GM21528 (cell line): ENCODE measurements around the gene PPFIBP1.
"Not testable (repeated sequence)": the region's sequence is repeated elsewhere in the genome, so short reads cannot be mapped to it uniquely, and the experiment has no call there.

Source experiments
- ATAC-seq: cut with Tn5 transposase; IDR thresholded peaks from one replicate; pipeline ENCODE4 v1.9.1; 2021; ENCODE audit warnings: mild to moderate bottlenecking, moderate library complexity; ENCODE audit not compliant: unreplicated experiment, low FRiP score

The PPFIBP1 gene

DNA sequence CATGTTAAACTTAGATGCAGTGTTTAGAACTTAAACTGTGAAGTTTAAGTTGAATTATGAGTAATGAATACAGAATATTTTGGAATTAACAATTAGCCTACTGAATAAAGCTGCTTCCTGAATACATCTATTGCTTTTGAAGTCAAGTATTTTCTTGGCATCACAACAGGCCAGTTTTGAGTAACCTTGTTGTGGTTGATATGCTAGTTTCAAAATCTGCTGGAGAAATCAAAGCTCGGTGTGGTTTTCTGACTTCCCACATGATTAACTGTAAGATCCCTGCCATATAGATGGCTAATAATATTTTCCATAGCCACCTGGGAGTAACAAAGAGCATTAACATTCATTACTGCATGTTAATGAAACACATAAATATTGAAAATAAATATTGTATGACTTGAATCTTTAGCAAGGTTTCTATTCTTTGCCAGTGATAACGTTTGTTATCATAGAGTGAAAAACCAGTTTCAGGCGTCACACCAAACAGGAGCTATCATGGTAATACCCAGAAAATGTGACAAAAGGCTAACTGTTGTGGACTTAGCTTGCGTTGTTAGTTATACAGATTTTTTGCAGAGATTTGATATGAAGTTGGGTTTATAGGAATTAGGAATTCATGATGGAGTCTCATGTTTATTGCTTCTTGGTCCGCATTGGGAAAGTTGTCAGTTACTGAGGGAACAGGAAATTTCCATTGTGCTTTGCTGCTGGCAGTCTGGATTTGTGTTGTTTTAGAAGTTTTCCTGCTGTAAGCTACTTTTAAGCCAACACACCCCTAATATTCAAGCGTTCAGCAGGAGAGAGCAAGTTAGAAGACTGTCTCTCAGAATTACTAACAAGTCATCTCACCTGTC, 32.1 kb downstream of the PPFIBP1 start:
- ATAC-seq: no peak

DNA sequence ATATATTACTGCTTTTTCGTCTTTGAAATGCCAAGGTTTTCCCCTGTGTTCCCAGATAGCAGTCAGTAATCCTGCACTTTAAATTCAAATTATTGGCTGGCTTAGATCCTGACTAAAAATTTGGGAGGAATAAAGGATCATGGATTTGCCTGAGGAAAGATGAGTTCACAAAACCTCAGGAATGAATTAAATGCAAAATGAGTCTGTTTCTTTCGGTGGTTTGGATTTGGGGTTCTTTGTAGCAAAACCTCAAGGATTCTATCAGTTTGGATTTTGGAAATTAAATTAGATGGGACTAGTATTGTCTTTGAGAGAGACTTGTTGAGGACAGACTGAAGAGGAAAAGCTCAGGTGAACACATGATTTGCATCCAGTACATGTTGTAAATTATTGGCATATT, 36.1 kb downstream of the PPFIBP1 start:
- no peak for ATAC-seq

DNA sequence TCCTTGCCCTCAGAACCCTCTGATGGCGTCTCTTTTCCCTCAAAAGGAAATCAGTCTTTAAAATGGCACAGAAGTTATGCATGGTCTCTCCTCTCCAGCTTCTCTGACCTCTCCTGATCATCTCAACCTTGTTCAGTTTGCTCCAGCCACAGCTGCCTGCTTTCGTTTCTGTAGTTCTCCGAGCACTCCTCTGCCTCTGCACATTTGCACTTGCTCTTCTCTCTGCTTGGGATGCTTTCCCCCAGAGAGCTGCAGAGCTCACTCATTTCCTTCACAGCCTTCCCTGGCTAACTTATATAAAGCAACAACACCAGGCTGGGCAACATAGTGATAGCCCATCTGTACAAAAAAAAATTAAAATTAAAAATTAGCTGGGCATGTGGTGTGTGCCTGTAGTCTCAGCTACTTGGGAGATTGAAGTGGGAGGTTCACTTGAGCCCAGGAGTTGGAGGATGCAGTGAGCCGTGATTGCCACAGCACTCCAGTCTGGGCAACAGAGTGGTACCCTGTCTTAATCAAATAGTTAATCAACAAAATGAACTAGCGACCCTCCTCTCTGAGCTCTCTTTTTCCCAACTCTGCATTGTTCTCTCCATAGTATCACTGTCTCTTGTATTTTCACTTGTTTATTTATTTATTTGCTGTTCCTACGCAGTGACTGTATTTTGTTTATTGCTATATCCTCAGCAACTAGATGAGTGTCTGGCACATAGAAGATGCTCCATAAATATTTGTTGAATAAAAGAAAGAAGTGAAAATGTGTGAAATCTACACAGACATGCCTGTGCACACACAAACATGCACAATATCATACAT, 37.7 kb downstream of the PPFIBP1 start:
- no peak for ATAC-seq

DNA sequence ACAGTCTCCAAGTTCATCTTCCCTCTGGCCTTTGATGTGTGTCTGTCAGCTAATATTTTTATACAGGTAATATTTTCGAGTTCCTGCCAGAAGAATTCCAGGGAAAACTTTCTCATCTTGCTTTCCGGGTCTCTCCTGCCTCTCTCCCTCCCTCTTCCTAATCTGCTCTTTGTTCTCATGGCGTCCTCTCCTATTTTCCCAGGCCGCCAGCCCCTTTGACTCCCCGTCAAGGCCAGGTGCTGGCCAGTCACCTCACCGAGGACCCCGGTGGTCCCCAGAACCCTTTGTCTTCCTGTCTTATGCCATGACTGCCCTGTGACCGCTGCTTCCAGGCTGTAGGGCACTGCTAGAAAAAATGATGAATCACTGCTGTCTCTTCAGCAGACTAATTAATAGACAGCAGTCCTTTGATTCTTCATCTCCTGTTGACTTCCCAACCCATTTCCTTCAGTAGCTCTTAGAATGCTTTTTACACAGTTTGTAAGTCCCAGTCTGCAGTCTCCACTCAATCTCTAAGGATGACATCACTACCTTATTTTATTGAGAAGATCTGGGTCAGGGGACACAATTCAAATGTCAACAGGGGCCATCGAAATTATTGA, 40.7 kb downstream of the PPFIBP1 start:
- no peak for ATAC-seq

DNA sequence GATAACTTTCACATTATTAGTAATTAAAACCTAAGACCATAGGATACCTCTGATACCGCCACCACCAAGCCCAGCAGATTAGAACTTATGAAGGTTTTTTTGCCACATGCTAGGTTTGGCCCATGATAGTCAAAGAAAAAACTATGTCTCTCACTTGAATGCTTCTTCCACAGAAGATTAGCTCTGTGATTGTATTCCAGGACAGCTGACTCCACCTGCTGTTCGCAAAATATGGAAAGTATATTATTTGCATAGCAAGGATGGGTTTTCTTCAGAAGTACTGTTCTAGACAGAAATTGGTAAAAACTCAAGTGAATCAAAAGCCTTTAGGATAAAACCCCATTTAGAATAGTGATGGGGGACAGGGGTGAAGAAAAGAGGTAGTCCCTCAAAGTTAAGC, 42.2 kb downstream of the PPFIBP1 start:
- no peak for ATAC-seq

DNA sequence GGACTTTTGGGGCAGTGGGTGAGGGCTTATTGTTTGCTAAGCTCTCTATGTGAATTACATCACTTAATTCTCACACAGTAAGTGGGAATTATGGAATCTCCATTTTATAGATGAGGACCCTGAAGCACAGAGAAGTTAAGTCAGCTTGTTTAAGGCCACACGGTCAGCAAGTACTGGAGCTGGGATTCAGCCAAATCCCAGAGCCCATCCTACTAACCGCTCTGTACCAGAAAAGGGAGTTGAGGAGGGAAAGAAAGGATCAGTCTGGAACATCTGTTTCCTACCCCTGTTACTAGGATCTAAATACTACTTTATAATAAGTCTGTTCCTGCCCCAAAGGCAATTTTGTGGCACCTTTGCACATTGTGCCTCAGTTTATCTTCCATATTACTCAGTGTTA, 42.6 kb downstream of the PPFIBP1 start:
- ATAC-seq: no peak

DNA sequence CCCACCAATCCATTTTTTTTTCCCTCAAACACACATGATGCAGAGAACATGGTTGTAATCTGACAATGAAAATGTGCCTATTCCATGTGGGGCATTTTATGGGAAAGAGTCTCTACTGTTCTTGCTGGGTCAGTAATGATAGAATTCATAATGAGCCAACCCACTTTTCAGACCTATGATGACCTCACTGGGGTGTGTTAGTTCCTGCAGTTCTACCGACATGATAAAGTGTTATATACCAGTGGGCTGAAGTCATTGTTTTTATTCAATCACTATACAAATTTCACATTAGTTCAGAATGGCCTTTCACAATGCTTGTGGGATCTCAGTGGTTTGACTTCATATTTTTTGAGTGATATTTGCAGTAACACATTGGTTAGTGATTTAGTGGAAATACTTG, 47.5 kb downstream of the PPFIBP1 start:
- no peak for ATAC-seq

DNA sequence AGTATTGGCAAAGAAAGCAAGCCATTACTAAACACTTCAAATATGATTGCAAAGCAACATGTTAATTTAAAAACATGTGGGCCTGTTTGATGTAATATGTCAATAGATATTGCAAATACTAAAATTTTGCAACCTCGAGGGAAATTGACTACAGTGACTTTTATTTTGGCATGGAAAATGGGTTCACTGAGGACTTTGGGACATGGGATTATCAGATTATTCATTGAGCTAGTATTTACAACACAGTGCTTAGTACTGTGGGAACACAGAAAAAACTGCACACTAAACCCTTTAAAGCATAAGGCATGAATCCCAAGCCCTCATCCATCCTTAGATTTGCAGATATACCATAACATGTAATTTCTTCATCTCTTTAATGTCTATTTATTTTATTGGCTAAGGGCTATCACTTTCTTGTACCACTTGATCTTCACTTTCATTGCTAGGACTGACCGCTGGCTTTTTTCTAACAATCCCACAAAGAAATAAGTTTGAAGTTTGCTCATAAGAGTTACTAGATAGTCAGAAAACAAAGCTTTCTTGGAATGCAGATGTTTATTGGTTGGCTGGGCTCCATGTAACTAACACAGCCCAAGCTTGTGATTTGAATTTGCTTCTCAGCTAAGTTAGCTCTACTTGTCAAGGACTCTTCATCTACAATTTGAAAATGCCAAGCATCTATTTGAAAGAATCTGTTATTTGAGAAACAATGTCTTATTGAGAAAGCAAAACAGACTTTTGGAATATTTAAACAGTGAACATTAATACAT, 48.7 kb downstream of the PPFIBP1 start:
- no peak for ATAC-seq

GRCh38 chr12:27573972-27574371, 50.0 kb downstream of the PPFIBP1 start:
- no peak for ATAC-seq

DNA sequence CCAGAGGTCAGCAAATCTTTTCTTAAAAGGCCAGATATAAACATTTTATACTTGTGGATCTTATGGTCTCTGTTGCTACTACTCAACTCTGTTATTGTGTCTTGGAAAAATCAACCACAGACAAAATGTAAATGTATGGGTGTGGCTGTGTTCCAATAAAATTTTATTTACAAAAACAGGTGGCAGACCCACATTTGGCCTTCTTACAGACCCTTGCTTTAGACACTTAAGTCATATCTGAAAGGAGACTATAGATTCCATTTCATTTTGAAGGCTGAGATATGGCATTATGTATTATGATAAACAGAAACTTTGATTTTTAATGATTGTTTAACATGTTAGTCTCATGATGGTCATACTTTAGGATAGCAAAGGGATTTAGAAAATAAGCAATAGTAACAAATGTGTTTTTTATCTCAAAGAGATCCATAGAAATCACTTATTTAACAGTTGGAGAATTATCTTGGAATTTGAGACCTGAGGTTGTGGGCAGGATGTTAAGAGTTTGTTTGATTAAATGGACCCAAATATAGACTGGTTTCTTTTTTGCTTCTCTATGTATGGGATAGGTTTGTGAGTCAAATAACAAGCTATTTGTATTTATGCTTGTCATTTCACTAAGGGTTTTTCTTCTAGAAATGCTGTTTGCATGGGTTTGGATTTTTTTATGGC, 51.2 kb downstream of the PPFIBP1 start:
- ATAC-seq: no peak

GRCh38 chr12:27575762-27576118, 51.7 kb downstream of the PPFIBP1 start:
- ATAC-seq: no peak

- ATAC-seq: no peak
These were observed 52.8 kb downstream of the PPFIBP1 start for GRCh38 chr12:27576667-27577347.

DNA sequence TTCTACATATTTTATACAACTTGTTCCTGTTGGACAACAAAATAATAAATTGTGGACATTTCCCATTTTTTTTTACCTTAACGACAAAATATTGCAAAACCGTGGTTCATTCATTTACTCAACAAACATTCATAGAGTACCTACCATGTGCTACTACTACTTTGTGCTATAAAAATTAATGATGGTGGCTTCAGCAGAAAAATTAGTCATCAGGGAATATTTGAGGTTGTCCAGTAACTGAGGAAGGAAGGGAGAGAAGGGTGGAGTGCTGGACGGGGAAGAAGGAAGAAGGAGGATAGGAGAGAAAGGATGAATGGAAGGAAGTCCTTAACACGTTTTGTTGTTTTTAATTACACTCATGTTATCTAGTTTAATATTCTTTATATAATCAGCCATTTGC, 53.7 kb downstream of the PPFIBP1 start:
- ATAC-seq: no peak

- no peak for ATAC-seq
These were observed 54.8 kb downstream of the PPFIBP1 start for GRCh38 chr12:27578689-27579372.

GRCh38 chr12:27580561-27581330, 56.7 kb downstream of the PPFIBP1 start:
- ATAC-seq: no peak

DNA sequence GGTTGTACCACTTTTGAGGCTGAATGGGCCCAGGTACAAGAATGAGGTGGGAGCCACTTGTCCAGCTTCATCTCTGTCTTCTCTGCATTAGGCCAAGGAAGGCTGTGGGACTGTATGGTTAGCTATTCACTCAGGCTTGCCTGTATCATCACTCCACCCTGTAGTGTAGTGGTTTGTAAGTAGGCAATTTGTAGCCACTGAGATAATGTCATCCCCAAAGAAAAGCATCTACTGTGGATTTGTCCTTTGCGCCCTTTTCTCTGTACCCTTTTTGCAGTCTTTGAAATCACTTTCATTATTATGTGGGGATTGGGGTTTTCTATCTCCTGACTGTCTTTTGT, 57.3 kb downstream of the PPFIBP1 start:
- not testable (repeated sequence) for ATAC-seq

DNA sequence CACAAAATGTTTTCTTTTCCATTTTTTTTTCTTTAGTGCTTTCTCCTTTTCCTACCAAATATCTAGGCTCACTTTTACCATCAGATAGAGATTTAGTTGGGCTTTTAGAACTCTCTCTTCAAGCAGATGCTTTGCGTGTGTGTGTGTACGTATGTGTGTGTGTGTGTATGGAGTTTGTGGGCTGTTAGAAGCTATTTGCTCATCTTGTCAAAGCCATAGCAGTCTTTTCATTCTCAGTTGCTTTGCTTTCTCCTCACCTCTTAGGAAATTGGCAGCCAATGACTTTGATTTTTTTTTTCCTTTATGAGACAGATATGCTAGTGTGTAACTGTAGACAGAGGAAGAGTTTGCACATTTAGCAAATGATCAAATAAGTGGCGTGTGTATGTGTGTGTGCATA, 57.8 kb downstream of the PPFIBP1 start:
- ATAC-seq: not testable (repeated sequence)

- ATAC-seq: not testable (repeated sequence)
These were observed 58.4 kb downstream of the PPFIBP1 start for GRCh38 chr12:27582445-27582844.
